Measurements from ENCODE around the gene ABCC1.

Gene ABCC1

GRCh38 chr16:15986261-15986660 lies 36.8 kb downstream of the ABCC1 start:
- Histone ChIP-seq H3K27me3 (ENCODE audit: control insufficient read depth, low read length) (no peaks in the 10 kb centered on the region), H3K9me3 (ENCODE audit: control insufficient read depth, insufficient read depth, low read length) (peaks cover 9% of the 10 kb centered on the region; the same call in 1 of the 2 replicates), H3K79me2 (ENCODE audit: control insufficient read depth, low read length) (peaks cover 83% of the 10 kb centered on the region), H3K9me2 (replicated peaks; ENCODE audit: control insufficient read depth, low read length) (no peaks in the 10 kb centered on the region), H3K36me3 (ENCODE audit: control insufficient read depth, low read length) (peaks cover 6% of the 10 kb centered on the region; the same call in 1 of the 2 replicates), H3F3A (ENCODE audit: control insufficient read depth, insufficient read depth) (no peaks in the 10 kb centered on the region; the same call in 1 of the 2 replicates), H4K20me1 (ENCODE audit: control insufficient read depth, insufficient read depth, low read depth, low read length) (peaks cover 6% of the 10 kb centered on the region; the same call in 1 of the 2 replicates), H3K4me3 (ENCODE audit: low read length) (no peak overlapping the region), H3K4me1 (ENCODE audit: control insufficient read depth, low read length) (no peaks in the 10 kb centered on the region), H3K4me2 (ENCODE audit: low read length) (no peak overlapping the region), H3K27ac (ENCODE audit: low read depth, low read length) (no peak overlapping the region)
- no peak for TF ChIP-seq EZH2phosphoT487 (IDR thresholded peaks at IDR 0.05; ENCODE audit: borderline replicate concordance, low read length)

DNA sequence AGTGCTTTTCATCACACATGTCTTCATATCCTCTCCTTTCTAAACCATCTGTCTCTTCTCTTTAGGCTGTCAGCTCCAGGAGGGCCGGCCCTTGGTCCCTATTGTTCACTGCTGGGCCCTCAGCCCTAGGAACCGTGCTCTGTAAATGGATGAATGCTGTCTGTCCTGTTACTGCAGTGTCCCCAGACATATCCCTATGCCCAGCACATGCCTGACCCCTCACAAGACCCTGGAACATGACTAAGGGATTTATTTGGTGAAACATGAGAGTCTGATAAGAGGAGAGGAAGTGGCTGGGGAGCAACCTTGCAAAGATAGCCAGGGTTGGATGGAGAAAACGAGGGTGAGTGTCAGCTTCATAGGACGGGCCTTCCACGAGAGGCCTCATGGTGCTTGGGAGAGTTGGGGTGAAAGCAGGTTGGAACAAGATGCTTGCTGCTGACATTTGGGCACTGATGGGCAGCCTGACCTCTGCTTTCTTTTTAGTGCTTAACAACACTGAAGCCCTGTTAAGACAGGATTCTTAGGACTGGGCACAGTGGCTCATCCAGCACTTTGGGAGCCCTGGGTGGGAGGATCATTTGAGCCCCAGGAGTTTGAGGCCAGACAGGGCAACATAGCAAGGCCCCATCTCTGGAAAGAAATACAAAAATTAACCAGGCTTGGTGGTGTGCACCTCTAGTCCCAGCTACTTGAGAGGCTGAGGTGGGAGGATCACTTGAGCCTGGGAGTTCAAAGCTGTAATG lies 39.0 kb downstream of the ABCC1 start:
- H4K20me1 ChIP-seq (ENCODE audit: control insufficient read depth, insufficient read depth, low read depth, low read length) = peaks cover 6% of the 10 kb centered on the region; the same call in 1 of the 2 replicates
- no peaks in the 10 kb centered on the region; the same call in 1 of the 2 replicates for H3F3A ChIP-seq (ENCODE audit: control insufficient read depth, insufficient read depth)
- H3K36me3 ChIP-seq (ENCODE audit: control insufficient read depth, low read length) = peaks cover 7% of the 10 kb centered on the region; the same call in 1 of the 2 replicates
- no peak overlapping the region for H3K27ac ChIP-seq (ENCODE audit: low read depth, low read length)
- TF ChIP-seq CTCF (IDR thresholded peaks at IDR 0.05; ENCODE audit: low read depth, low read length, poor library complexity, severe bottlenecking) (no peak), EZH2phosphoT487 (IDR thresholded peaks at IDR 0.05; ENCODE audit: borderline replicate concordance, low read length) (no peak)
- H3K4me3 ChIP-seq (ENCODE audit: low read length) = no peak overlapping the region
- H3K4me1 ChIP-seq (ENCODE audit: control insufficient read depth, low read length) = no peaks in the 10 kb centered on the region
- H3K27me3 ChIP-seq (ENCODE audit: control insufficient read depth, low read length) = no peaks in the 10 kb centered on the region
- no peaks in the 10 kb centered on the region for H3K9me3 ChIP-seq (ENCODE audit: control insufficient read depth, insufficient read depth, low read length)
- H3K9me2 ChIP-seq (replicated peaks; ENCODE audit: control insufficient read depth, low read length) = no peaks in the 10 kb centered on the region
- H3K4me2 ChIP-seq (ENCODE audit: low read length) = no peak overlapping the region
- peaks cover 79% of the 10 kb centered on the region for H3K79me2 ChIP-seq (ENCODE audit: control insufficient read depth, low read length)

- Histone ChIP-seq H3K9me2 (replicated peaks; ENCODE audit: control insufficient read depth, low read length) (no peaks in the 10 kb centered on the region), H3K9me3 (ENCODE audit: control insufficient read depth, insufficient read depth, low read length) (no peaks in the 10 kb centered on the region), H3K36me3 (ENCODE audit: control insufficient read depth, low read length) (peaks cover 7% of the 10 kb centered on the region; the same call in 1 of the 2 replicates), H3K4me2 (ENCODE audit: low read length) (no peak overlapping the region), H3K4me3 (ENCODE audit: low read length) (no peak overlapping the region), H3K79me2 (ENCODE audit: control insufficient read depth, low read length) (peaks cover 72% of the 10 kb centered on the region), H4K20me1 (ENCODE audit: control insufficient read depth, insufficient read depth, low read depth, low read length) (peaks cover 6% of the 10 kb centered on the region; the same call in 1 of the 2 replicates), H3K27me3 (ENCODE audit: control insufficient read depth, low read length) (no peaks in the 10 kb centered on the region), H3F3A (ENCODE audit: control insufficient read depth, insufficient read depth) (no peaks in the 10 kb centered on the region; the same call in 1 of the 2 replicates), H3K4me1 (ENCODE audit: control insufficient read depth, low read length) (peaks cover 14% of the 10 kb centered on the region), H3K27ac (ENCODE audit: low read depth, low read length) (no peak overlapping the region)
- no peak for TF ChIP-seq EZH2phosphoT487 (IDR thresholded peaks at IDR 0.05; ENCODE audit: borderline replicate concordance, low read length)
- no peak for TF ChIP-seq CTCF (IDR thresholded peaks at IDR 0.05; ENCODE audit: low read depth, low read length, poor library complexity, severe bottlenecking)
Measured at GRCh38 chr16:15990902-15991301, 41.5 kb downstream of the ABCC1 start.

DNA sequence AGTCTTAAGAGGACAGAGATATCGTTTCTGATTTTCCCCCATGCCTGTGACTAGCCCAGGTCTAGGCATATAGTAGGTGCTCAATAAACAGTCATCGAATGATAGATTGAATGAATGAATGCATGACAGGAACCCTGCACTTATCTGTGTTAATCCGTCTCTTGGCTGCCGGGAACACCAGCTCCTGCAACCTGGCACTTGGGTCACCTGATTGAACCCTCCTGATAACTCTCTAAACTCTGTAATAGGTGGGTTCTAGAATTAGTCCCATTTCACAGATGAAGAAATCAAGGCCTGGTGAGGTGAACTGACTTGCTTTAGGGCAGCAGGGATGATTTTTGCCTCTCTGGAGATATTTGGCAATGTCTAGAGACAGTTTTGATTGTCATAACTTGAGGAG lies 43.7 kb downstream of the ABCC1 start:
- H3K27ac ChIP-seq (ENCODE audit: low read depth, low read length) = no peak overlapping the region
- H3K36me3 ChIP-seq (ENCODE audit: control insufficient read depth, low read length) = peaks cover 11% of the 10 kb centered on the region; the same call in 1 of the 2 replicates

More for the DNA sequence above, 43.7 kb downstream of the ABCC1 start:
- Histone ChIP-seq H3K79me2 (ENCODE audit: control insufficient read depth, low read length) (peaks cover 68% of the 10 kb centered on the region), H3K4me2 (ENCODE audit: low read length) (no peak overlapping the region), H3K9me3 (ENCODE audit: control insufficient read depth, insufficient read depth, low read length) (no peaks in the 10 kb centered on the region), H3K27me3 (ENCODE audit: control insufficient read depth, low read length) (no peaks in the 10 kb centered on the region), H3K9me2 (replicated peaks; ENCODE audit: control insufficient read depth, low read length) (no peaks in the 10 kb centered on the region), H4K20me1 (ENCODE audit: control insufficient read depth, insufficient read depth, low read depth, low read length) (peaks cover 6% of the 10 kb centered on the region; the same call in 1 of the 2 replicates), H3F3A (ENCODE audit: control insufficient read depth, insufficient read depth) (no peaks in the 10 kb centered on the region), H3K4me3 (ENCODE audit: low read length) (no peak overlapping the region), H3K4me1 (ENCODE audit: control insufficient read depth, low read length) (peaks cover 30% of the 10 kb centered on the region)
- TF ChIP-seq CTCF (IDR thresholded peaks at IDR 0.05; ENCODE audit: low read depth, low read length, poor library complexity, severe bottlenecking) (no peak), EZH2phosphoT487 (IDR thresholded peaks at IDR 0.05; ENCODE audit: borderline replicate concordance, low read length) (no peak)

Data from DOHH2 (cell line).